Middle frontal gyrus (tissue), 1 donor: ENCODE measurements around the gene MBD6.
A peak's percentile ranks its signal among the peaks of the same experiment; 100 is the strongest.

Experiments used
- DNase-seq: peaks from one replicate; pipeline ENCODE4 v3.0.0-alpha.2; 2015; ENCODE audit warnings: low spot score; ENCODE audit errors: extremely low spot score

The MBD6 gene

DNA sequence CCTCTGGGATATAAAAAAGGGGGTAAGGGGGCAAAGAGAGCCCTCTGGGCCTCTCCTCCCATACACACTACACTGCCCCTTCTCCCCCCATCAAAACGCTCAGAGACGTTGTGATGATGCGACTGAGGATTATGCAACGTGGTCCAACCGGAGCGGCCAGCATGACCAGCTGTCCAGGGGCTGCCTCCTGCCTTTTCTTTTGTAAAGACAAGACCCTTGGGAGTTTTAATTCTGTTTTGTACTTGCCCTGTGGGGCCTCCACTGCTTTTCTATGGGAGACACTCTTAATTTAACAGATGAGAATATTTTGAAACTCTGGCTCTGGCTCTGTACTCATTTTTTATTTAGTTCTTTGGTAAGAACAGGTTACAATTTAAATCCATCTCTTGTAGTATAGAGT is 7.2 kb downstream of the MBD6 start:
- no peak for DNase-seq

DNA sequence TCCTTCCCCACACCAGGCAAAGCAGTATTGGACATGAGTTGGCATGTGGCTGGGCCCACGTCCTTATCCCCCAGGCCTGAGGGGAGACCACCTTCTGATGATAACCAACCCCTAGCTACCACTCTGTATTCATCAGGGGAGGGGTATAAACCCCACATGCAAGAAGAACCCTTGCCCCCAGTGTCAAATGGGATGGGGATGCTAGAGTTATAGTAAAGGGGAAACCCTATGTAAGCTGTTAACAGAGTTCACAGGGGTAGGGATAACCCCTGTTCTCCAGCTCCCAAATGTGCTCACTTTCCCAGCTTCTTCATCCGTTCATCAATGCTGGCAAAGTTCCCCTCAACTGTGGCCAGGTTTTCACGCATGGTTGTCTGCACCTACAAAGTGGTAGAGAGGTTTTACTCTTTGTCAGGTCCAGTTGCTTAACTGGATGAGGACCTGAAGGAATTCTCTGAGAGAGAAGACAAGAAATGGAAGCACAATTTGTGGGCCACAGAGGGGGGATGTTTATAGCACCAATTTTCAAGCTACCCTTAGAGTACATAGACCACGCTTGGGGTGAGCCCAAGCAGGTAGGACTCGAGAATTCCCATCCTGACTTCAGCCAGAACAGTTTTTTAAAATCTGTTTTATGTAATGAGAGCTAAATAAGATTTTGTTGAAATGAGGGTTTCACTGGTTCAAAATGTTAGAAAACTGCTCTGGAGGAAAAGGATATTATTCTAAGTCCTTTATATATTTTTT is 7.9 kb downstream of the MBD6 start:
- no peak for DNase-seq

DNA sequence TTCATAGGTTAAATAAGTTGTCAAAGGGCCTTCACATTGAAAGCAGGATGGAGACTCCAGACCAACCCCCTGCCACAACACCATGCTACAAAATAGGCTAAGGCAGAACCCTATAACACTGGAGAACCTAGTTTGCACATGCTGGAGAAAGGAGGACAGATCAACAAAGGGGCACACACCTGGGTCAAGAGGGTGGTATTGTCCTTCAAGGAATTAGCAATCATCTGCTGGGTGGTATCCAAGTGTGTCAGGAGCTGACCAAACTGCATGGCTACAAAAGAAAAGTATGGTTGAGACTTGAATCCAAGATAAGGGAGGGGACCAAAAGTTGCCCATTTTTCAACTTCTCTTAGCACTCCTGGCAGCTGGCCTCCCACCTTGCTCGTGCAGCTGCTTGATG is 9.2 kb downstream of the MBD6 start:
- DNase-seq = no peak

DNA sequence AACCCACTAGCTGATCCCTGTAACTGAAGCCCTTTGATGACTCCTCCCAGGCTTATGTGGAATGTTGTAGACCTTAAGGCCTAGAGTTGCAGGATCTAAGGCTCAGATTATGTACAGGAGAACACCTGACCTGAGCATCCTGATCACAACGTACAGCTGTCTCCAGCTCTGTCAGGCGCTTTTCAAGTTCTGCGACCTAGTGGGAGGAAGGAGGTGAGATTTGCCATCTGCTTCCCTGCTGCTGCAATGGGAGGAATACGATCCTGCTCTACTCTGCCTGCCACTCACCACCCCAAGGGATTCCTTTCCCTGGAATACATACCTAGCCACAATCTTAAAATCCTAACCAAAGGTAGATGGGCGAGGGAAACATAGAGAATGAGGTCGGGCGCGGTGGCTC is 10.5 kb downstream of the MBD6 start:
- DNase-seq = no peak

DNA sequence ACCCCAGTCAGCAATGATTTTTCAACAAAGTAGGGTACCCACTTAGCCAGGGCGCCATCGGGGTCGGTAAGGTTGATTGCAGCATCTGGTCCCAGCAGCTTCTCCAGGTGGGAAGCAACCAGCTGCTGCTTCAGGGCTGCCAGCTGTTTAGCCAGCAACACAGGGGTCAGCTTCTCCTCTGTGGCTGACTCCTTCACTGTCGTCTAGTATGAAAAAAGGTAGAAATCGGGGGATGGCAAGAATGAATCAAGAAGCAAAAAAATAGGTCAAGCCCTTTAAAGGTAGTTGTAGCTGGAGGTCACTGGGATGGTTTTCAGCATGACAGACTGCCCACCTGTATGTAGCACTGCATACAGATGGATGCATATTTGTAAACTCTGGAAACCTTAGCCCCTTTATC is 11.6 kb downstream of the MBD6 start:
- DNase-seq = no peak

DNA sequence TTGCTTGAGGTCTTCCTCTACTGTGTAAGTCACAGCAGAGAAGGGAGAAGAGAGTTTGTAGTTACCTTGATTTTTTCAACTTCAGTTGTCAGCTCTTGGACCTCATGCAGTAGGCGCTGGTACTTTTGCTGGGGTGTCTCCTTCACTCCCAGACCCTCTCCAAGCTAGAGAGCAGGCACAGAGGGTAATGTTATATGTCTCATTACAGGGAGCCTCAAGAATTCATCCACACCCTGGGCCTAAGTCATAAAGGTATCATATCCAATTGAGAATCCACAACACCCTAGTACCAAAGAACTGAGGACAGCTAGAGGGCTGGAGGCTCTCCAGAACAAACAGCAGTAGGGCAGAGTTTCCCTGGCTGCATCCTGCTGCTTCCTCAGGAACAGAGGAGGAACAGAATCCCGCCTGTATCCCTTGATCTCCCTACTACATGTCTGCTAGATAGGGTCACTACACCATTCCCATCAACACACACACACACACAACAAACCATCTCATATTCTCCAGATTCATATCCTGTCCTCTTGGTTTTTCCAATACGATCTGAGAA is 12.4 kb downstream of the MBD6 start:
- no peak for DNase-seq

DNA sequence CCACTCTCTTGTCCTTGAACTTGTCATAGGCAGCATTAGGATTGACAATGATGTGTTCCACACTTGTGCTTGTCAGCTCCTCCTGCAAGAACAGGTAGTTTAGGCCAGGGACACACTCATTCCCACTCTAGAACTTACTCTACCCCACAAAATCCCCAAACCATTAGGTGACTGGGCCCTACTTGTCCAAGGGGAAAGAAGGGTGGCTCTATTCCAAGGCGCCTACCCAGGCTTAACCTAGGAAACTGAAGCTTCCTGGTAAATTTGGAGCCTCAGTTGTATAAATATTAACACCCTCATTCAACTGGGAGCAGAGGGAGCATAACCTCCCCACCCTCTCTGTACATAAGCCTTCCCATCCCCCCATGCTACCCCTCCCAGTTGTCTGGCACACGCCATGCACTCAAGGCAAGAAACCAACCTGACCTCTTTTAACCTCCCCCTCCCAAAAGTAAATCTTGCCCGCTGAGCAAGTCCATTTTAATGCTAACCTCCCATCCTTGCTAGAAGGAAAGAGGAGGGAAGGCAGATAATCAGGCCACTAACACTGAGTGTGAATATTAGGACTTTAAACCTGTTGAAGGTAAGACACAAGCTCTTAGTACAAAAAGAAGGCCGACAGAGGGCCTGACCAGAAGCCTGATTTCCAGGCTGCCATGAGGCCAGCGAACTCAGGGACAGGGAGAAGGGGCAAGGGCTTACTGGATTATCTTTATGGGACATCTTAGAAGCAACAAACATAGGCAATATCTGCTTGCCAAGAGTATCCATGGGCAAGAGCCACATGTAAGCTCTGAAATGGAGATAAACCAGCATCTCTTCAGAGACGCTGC is 13.4 kb downstream of the MBD6 start:
- DNase-seq = no peak

DNA sequence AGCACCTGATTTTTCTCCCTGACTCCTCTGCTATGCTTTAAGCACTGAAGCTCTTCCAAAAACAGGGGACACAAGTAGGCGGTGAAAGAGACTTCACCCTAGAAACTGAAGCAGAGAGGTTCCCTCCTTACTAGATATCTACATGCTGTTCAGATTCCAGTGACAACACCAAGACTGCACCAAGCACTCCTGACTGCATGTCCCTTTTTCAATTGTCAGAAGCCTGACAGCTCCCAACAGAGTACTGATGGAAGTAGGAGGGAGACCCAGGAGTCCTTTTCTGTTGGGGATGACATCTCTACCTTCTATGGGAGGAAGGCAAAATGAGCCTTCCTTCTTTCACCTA is 13.9 kb downstream of the MBD6 start:
- DNase-seq = no peak

DNA sequence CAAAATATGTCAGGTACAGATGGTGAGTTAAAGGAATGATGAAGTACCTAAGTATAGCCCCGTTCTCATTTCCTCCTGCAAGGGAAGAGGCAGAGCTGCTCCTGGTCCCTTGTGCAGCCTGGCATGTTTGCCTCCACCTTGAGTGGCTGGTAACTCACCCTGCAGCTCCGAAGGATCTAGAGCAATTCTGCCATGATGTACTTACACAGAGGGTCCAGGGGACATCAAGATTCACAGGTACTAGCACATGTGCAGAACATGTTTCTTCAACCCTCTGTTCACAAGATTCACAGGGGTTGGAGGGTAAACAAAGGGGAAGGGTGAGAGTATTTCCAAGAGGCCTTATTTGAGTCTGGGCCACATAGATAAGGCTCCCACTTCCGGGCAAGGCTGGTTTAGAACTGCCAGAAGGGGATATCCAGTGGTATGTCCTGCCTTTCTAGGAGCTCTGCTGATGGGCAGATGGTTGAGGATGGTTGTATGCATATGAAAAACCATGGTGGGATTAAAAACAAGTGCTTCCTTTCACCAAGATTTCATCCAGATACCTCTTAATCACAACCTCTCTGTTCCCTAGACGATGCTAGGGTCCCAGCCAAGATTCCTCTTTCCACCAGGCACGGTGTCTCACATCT is 16.6 kb downstream of the MBD6 start:
- no peak for DNase-seq

DNA sequence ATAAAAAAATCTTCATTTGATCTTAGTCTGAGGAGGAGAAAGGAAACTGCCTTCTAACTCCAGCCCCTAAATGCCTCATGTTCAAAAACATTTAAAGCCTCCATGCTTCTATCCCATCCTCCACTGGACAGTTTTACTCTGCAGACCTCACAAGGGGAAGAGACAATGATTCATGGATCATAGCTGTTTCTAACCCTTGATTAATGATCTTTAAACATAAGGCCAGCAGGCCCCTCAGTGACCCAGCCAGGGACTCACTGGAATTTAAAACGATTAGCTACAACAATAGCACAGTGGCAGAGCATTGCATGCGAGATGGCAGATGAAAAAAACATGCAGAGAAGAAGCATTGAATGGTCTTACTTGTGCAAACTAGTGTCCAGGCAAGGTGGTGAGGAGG is 18.4 kb downstream of the MBD6 start:
- no peak for DNase-seq

DNA sequence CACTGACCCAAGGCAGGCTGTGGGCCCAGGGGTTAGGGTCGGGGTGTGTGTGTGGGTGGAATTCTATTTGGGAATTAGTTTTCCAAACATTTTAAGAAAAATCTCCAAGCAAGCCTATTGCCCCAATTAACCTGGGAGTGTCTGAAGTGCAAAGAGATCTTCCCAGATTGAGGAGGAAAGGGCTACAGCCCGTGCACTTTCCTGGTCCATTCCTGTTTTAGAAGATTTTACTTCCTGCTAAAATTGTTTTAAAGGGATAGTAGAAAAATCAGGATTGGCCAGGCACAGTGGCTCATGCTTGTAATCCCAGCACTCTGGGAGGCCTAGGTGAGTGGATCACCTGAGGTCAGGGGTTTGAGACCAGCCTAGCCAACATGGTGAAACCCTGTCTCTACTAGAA is 19.1 kb downstream of the MBD6 start:
- no peak for DNase-seq

DNA sequence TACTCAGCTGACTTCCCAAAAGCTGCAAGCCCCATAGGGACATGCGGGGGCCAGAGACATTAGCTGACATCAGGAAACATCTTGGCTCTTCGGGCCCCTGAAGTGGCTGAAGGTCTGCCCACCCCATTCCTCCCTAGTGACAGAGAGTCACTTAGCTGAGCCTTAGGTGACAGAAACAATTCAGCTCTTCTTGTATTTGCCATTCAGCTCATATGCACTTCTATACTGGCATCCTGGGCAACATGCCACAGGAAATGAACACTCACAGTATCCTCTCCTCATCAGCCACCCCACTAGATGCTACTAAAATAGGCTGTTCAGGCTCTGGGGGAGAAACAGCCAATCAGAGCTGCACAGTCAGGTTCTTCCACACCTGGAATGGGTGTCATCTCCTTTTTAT is 21.0 kb downstream of the MBD6 start:
- DNase-seq = peak; percentile 42

DNA sequence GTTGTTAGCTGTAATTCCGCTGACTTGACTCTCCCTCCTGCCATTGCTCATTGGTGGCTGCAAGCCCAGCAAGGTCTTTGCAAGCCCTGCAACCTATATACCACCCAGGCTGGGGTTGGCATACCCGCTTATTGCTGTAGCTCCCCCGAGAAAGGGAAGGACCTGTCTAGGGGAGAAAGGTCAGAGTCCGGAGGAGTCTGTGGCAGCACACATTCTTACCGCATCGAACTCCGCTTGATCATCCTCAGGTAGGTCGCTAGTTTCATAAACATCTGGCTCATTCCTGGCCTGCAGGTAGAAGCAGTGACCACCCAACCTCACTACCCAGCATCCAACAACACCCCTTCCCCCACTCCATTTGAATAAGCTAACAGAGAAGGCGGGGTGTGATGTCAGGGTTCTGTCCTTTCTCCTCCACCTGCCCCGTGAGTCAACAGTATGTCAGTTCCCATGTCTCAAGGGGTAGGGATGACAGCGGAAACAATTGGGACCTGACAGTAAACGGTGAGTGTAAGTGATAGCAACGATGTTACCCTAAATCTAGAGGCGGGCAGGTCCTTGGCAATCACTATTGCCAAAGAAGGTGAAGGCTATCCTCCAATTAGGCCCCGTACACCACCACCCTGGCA is 23.3 kb downstream of the MBD6 start:
- no peak for DNase-seq

DNA sequence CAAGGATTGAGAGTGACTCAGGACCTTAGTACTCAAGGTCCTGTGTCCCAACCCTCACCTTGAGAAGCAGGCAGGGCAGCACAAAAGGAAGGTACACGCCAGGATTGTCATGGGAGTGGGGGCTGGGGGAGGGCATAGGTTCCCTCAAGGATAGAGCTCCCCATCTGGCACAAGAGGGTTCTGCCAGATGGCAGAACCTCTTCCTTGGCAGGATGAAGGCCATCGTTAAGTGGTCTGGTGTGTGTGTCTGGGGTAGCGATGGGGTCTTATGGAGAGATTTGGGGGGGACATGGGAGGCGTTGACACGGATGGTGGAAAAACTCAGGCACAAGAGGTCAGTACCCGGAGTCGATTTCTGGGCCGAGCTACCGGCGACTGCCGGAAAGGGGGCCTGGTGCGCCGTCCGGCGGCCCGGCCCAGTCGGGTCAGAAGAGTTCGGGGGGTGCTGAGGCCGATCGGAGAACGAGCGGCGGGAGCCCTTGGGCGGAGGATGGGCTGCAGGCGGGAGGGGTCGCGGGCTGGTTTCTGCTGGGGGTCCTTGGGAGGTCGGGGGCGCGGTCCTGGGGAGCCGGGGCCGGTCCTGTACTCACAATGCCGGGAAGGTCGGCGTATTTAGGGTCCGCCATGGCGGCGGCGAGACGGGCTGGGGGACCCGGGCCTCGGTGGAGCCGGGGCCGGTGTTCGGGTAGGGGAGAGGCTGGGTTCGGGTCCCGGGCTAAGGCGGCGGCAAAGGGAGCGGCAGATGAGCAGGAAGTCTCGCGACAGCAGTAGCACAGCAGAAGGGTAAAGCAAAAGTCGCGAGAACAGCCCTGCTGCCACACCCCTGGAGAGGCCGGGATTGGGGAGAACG is 24.0 kb downstream of the MBD6 start, which contains the start of gene DCTN2:
Gene DCTN2 (minus strand): TSS at position 755 of the 850 bp plus-strand sequence. CDS start 129 bp downstream, at position 626.
- DNase-seq = peak; percentile 95

DNA sequence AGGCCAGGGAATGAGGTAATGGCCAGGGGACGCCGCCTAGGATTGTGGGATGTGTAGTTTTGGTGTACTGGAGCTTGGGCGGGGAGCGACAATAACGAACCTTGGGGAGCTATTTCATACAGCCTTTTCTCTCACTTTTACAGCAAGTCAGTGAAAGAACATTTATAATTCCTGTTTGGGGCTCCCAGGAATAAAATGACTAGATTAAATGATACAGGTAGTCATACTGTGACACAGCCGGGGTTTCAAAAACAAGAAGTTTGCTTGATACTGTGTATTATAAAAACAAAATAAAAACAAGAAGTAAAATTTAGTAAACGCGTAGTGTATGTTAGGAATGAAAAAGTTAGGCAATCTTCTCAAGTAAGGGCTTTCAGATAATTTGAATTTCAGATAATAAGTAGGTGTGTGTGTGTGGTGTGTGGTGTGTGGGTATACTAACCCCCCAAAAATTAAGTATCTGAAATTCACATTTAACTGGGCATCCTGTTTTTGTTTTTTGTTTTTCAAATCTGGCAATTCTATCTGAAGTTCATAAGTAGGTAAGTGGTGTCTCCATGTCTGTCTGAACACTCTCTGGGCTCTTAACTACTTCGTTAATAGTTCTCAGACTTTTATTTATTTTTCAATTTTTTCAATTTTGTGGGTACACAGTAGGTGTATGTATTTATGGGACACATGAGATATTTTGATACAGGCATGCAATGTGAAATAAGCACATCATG is 24.8 kb downstream of the MBD6 start:
- no peak for DNase-seq

DNA sequence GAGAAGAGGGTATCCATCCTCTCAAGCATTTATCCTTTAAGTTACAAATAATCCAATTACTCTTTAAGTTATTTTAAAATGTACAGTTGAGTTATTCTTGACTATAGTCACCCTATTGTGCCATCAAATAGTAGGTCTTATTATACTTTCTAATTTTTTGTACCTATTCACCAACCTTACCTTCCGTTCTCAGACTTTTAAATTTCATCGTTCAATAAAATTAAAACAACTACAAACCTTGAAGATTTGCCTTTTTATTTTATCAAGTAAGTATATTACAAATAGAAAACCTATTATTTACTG is 25.3 kb downstream of the MBD6 start:
- no peak for DNase-seq

DNA sequence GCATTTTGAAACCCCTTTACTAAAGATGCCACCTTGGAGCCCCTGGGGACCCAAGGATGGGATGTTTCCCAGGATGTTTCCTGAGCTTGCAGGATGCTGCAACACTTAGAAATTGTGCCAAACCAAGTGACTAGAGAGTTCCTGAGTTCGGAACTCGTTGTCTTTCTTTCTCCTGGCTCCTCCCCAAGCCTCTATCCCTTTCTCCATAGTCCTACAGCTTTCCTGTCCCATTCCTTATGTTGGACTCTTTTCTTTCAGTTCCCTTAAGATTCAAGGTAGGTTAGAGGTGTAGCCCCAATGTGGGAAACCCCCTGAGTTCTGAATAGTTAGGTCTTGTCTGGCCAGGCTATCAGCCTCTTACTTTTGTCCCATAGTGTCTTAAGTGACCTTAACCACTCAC is 25.9 kb downstream of the MBD6 start:
- DNase-seq = no peak

DNA sequence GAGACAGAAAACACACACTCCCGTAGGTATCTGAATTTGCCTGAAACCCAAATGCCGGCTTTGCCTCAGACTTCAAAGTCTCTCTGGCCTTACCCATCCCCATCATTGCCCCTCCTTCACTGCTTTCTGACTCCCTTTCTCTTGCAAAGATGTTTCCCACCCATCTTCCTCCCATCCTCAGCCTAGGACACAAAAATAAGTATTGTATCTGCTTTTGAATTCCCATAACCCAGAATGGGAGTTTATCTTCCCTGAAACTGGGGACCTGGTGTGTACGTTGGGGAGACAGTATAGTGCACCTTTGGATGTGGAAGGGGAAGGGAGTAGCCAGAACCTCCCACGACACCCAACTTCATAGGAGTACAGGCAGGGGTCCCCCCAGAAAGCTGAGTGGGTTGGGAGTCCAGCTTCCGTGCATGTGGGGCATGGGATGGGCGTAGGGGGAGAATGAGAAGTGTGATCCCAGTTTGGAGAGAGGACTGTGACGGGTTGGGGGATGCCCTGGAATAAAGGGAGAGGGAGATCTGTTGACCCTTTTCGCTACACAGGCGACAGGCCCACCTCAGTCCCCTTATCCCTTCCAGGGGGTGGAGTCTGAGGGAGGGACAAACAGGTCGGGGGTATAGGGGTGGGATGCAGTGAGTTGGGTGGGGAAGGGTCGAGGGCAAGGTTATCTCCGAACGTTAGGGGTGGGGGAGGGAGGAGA is 26.7 kb downstream of the MBD6 start:
- DNase-seq = no peak

DNA sequence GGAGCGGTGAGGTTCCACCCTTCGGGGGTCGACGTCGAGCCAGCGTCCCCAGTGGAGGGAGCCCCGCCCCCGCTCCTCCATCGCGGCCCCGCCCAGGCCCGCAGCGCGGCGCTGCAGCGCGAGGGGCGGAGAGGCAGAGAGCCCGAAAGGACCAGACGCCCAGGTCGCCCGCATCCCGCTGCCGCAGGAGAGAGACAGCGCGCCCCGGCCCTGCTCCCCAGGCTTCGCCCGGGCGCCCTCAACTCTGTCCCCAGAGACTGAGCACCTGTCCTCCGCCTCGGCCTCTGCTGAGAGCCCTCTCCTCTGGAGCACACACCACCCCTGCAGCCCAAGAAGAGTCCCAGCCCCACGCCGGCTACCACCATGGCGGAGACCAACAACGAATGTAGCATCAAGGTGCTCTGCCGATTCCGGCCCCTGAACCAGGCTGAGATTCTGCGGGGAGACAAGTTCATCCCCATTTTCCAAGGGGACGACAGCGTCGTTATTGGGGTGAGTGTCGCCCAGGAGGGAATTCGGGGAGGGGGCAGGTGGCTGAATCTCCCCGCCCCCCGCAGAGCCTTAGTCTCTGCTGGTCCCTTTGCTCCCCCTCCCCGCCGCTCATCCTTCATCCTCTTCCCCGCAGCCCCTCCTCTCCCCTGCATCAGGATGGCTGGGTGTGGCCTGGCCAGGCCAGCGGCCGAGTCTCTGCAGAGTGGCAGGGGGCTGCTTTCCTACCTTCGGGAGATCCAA is 27.5 kb downstream of the MBD6 start, which contains the start of gene KIF5A:
Gene KIF5A (plus strand): TSS at position 136 of the 732 bp plus-strand sequence. CDS start 228 bp downstream, at position 364.
- peak; percentile 42 for DNase-seq
